Measurements from ENCODE around the gene SHB. TPM values are rescaled to one million over a fixed set of nuclear protein-coding genes. Genes with fewer than 3 reads are reported as not detected.

SHB gene
- total and polyA plus RNA-seq, 2 of the 13 experiments (the other 11 are each of a cell fraction or from before 2014, with no cell fraction given), result 19.4 to 20.7 TPM

DNA sequence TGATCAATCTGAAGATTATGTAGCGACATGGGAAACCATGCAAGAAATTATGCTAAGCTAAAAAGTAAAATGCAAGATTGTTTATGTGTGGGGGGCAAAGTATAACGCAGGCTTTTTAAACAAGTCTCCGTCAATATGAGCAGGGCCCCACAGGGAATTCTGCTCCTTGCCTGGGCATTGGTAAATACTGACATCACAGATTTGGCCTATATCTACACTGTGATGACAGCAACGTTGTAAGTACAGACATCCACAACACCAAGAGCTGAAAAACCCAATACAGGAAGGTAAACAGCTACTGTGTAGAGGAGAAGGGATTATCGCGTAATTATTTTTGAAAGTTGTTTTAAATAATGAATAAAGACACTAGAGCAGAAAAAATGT is 90.6 kb downstream of the SHB start:
- no peak overlapping the region for H3K9ac ChIP-seq (ENCODE audit: insufficient read depth, low read depth, low read length)
- POLR2A ChIA-PET, result no interaction called here
- WGBS (ENCODE audit: low lambda C conversion rate), result 85% methylated on average over 6 of the region's 6 CpGs
- FAIRE-seq (no peak), ATAC-seq (no peak), DNase-seq (ENCODE audit: low spot score) (no peak)
- H3K9me3 ChIP-seq (ENCODE audit: low read length), result no peaks in the 10 kb centered on the region
- CTCF ChIA-PET (ENCODE audit: low intra/inter-chr PET ratio, low total read pairs), result no interaction called here
- H3K4me1 ChIP-seq (ENCODE audit: insufficient read depth, low read length), result 0 out of 2 replicates have a peak, but pooled peaks cover 5% of the 10 kb centered on the region
- no TSS peak for BruUV-seq (replicated peaks)
- no peaks in the 10 kb centered on the region for H3K27me3 ChIP-seq (ENCODE audit: control insufficient read depth in 1 of 2, insufficient read depth in 2 of 2, low read length in 2 of 2)
- peaks cover 39% of the 10 kb centered on the region for H4K20me1 ChIP-seq (ENCODE audit: insufficient read depth, low read length)
- in situ Hi-C loops (cut with HindIII; ENCODE audit: extremely low pct_ligation_motif_present, low pct_unique_long_range_greater_than_20kb), result no loop called here
- TF ChIP-seq ZSCAN9 (CRISPR knock-in tag; IDR thresholded peaks at IDR 0.05; ENCODE audit: borderline replicate concordance) (no peak), KDM5A (IDR thresholded peaks at IDR 0.05; ENCODE audit: borderline replicate concordance, low read length) (no peak), ZNF672 (CRISPR knock-in tag; IDR thresholded peaks at IDR 0.05) (no peak), NR1H2 (CRISPR knock-in tag; IDR thresholded peaks at IDR 0.05; ENCODE audit: borderline replicate concordance, low read depth) (no peak), SRSF9 (IDR thresholded peaks at IDR 0.05; ENCODE audit: borderline replicate concordance, insufficient read depth, low read depth, low read length, poor library complexity, severe bottlenecking) (no peak), ZNF570 (CRISPR knock-in tag; IDR thresholded peaks at IDR 0.05; ENCODE audit: borderline replicate concordance) (no peak), ZSCAN31 (CRISPR knock-in tag; IDR thresholded peaks at IDR 0.05; ENCODE audit: low read depth) (no peak), ZFP36L2 (CRISPR knock-in tag; IDR thresholded peaks at IDR 0.05) (no peak), DRAP1 (CRISPR knock-in tag; IDR thresholded peaks at IDR 0.05) (no peak), JUN (CRISPR knock-in tag; IDR thresholded peaks at IDR 0.05) (no peak), AGO1 (IDR thresholded peaks at IDR 0.05; ENCODE audit: low read depth, low read length, poor library complexity, severe bottlenecking) (no peak), ZMYM2 (CRISPR knock-in tag; IDR thresholded peaks at IDR 0.05) (no peak)
- TF ChIP-seq, protein P1, sequence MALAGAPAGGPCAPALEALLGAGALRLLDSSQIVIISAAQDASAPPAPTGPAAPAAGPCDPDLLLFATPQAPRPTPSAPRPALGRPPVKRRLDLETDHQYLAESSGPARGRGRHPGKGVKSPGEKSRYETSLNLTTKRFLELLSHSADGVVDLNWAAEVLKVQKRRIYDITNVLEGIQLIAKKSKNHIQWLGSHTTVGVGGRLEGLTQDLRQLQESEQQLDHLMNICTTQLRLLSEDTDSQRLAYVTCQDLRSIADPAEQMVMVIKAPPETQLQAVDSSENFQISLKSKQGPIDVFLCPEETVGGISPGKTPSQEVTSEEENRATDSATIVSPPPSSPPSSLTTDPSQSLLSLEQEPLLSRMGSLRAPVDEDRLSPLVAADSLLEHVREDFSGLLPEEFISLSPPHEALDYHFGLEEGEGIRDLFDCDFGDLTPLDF (CRISPR knock-in tag; IDR thresholded peaks at IDR 0.05), result no peak
- no peak overlapping the region for H3K27ac ChIP-seq (ENCODE audit: extremely low read length, insufficient read depth, low read length)
- H3K79me2 ChIP-seq (ENCODE audit: insufficient read depth, low read length), result peaks cover 14% of the 10 kb centered on the region
- H3K36me3 ChIP-seq (replicated peaks in 1 of 2; ENCODE audit: control insufficient read depth in 1 of 2, insufficient read depth in 2 of 2, low read length in 2 of 2), result peaks cover 25 to 71% of the 10 kb centered on the region in 2 experiments
- H3K4me3 ChIP-seq (replicated peaks in 1 of 3; ENCODE audit: insufficient read depth in 1 of 3, low read depth in 2 of 3, low read length in 3 of 3), result no peak overlapping the region
- H2AFZ ChIP-seq (ENCODE audit: low read length), result no peak overlapping the region
- intact Hi-C loops (cut with micrococcal nuclease; ENCODE audit: unreplicated experiment), result no loop called here
- H3K4me2 ChIP-seq (ENCODE audit: low read depth, low read length), result no peak overlapping the region

Measured in HepG2 (cell line).